Central memory CD8-positive, alpha-beta T cell (primary cell): Measurements from ENCODE around the gene FAM241B.

Experiments used
- ATAC-seq: fragments of 150-1000 bp; cut with Tn5 transposase; replicated peaks from 2 replicates; pipeline ENCODE4 v1.10.0; 2022; ENCODE audit warnings: mild to moderate bottlenecking, moderate FRiP score, moderate number of reproducible peaks; ENCODE audit not compliant: poor library complexity, severe bottlenecking; ENCODE audit errors: extremely low read depth
- DNase-seq, 2 donors: peaks; one replicate each; pipeline ENCODE4 v3.0.0; 2021; ENCODE audit warnings: low spot score in 2 of 2
- H3K27ac Mint-ChIP-seq: one replicate; pipeline ENCODE4 v1.8.0; 2022; ENCODE audit warnings: low read depth, mild to moderate bottlenecking, moderate library complexity, mixed read lengths
- H3K27me3 Mint-ChIP-seq: one replicate; pipeline ENCODE4 v1.8.0; 2022; ENCODE audit warnings: mixed read lengths
- H3K36me3 Mint-ChIP-seq: one replicate; pipeline ENCODE4 v1.8.0; 2022; ENCODE audit warnings: mild to moderate bottlenecking, moderate library complexity, mixed read lengths; ENCODE audit not compliant: insufficient read depth
- H3K4me1 Mint-ChIP-seq: one replicate; pipeline ENCODE4 v1.8.0; 2022; ENCODE audit warnings: mixed read lengths
- H3K4me3 Mint-ChIP-seq: one replicate; pipeline ENCODE4 v1.8.0; 2022; ENCODE audit warnings: mild to moderate bottlenecking, moderate library complexity, mixed read lengths
- H3K9me3 Mint-ChIP-seq: one replicate; pipeline ENCODE4 v1.8.0; 2022; ENCODE audit warnings: mixed read lengths

The FAM241B gene

DNA sequence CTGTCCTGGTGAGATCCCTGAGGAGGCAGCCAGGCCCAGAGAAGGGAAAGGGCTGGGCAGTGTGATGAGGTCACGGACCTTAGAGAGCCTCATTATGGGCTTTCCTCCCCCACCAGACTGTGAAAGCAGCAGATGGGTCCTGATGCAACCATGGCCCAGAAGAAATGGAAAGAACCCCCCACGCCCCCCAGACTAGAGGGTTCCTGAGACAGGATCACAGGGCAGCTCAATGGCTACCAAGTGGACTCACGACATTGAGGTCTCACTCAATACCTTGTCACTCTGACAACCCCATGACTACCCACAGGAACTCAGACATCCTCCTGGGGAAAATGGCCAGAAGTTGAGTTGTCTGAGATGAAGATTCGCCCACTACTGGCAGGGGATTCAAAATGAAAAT is 36.7 kb downstream of the FAM241B start:
- no peaks in the 10 kb centered on the region for H3K4me1 Mint-ChIP-seq
- peaks cover 68% of the 10 kb centered on the region for H3K27me3 Mint-ChIP-seq
- H3K27ac Mint-ChIP-seq: no peak overlapping the region
- no peak for ATAC-seq
- no peak for DNase-seq
- H3K4me3 Mint-ChIP-seq: no peak overlapping the region
- no peaks in the 10 kb centered on the region for H3K9me3 Mint-ChIP-seq
- H3K36me3 Mint-ChIP-seq: peaks cover 1% of the 10 kb centered on the region

GRCh38 chr10:69668721-69669120 is 38.7 kb downstream of the FAM241B start:
- Mint-ChIP-seq H3K9me3 (no peaks in the 10 kb centered on the region), H3K4me3 (no peak overlapping the region), H3K27ac (no peak overlapping the region), H3K4me1 (no peaks in the 10 kb centered on the region), H3K27me3 (peaks cover 68% of the 10 kb centered on the region), H3K36me3 (peaks cover 1% of the 10 kb centered on the region)
- ATAC-seq (no peak), DNase-seq (no peak)

GRCh38 chr10:69669409-69669808 is 39.4 kb downstream of the FAM241B start:
- Mint-ChIP-seq H3K27me3 (peaks cover 68% of the 10 kb centered on the region), H3K4me3 (no peak overlapping the region)

GRCh38 chr10:69673521-69673920 is 43.5 kb downstream of the FAM241B start:
- H3K27ac Mint-ChIP-seq: no peak overlapping the region
- H3K9me3 Mint-ChIP-seq: no peaks in the 10 kb centered on the region
- H3K36me3 Mint-ChIP-seq: peaks cover 3% of the 10 kb centered on the region
- DNase-seq (no peak), ATAC-seq (no peak)
- peaks cover 42% of the 10 kb centered on the region for H3K27me3 Mint-ChIP-seq
- no peaks in the 10 kb centered on the region for H3K4me1 Mint-ChIP-seq
- H3K4me3 Mint-ChIP-seq: no peak overlapping the region

More at GRCh38 chr10:69669409-69669808, 39.4 kb downstream of the FAM241B start:
- ATAC-seq (no peak), DNase-seq (no peak)
- Mint-ChIP-seq H3K27ac (no peak overlapping the region), H3K9me3 (no peaks in the 10 kb centered on the region), H3K36me3 (peaks cover 1% of the 10 kb centered on the region), H3K4me1 (no peaks in the 10 kb centered on the region)

DNA sequence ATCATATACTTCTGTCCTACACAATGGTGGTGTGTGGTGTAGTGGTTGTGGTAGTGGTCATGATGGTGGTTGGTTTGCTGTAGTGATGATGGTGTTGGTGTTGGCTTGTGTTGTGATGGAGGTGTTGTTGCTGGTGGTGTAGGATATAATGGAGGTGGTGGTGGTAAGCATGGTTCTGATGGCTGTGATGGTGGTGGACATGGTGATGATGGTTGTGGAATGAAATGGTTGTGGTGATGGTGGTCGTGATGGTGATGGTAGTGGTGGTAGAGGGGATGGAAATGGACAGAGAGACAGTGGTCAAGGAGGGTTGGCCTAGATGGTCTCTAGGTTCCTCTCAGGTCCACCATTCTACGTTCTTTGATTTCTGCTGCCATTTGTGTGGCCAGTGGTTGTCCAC is 44.7 kb downstream of the FAM241B start:
- Mint-ChIP-seq H3K27ac (no peak overlapping the region), H3K27me3 (peaks cover 39% of the 10 kb centered on the region), H3K4me1 (no peaks in the 10 kb centered on the region), H3K36me3 (peaks cover 2% of the 10 kb centered on the region), H3K9me3 (no peaks in the 10 kb centered on the region), H3K4me3 (no peak overlapping the region)
- DNase-seq (no peak), ATAC-seq (no peak)

DNA sequence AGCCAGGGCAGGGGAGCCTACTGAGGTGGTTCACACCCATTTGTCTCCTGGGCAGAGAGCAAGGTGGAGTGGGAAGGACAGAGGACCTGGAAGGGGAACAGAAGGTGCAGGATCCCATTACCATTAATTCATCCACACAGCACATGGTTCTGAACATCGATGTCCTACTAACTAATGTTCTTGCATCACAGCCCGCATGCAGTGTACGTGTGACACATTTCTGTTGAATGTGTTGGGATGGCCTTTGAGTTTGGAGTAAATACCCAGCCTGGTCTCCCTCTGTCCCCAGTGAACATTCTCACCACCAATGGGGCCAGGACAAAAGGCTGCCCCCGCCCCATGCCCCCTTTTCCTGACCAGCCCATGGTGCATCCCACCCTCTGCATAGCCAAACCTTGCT is 46.3 kb downstream of the FAM241B start:
- H3K4me1 Mint-ChIP-seq: no peaks in the 10 kb centered on the region
- no peak for DNase-seq
- H3K27ac Mint-ChIP-seq: no peak overlapping the region
- no peak for ATAC-seq
- H3K36me3 Mint-ChIP-seq: peaks cover 2% of the 10 kb centered on the region
- no peak overlapping the region for H3K4me3 Mint-ChIP-seq
- peaks cover 39% of the 10 kb centered on the region for H3K27me3 Mint-ChIP-seq
- no peaks in the 10 kb centered on the region for H3K9me3 Mint-ChIP-seq

DNA sequence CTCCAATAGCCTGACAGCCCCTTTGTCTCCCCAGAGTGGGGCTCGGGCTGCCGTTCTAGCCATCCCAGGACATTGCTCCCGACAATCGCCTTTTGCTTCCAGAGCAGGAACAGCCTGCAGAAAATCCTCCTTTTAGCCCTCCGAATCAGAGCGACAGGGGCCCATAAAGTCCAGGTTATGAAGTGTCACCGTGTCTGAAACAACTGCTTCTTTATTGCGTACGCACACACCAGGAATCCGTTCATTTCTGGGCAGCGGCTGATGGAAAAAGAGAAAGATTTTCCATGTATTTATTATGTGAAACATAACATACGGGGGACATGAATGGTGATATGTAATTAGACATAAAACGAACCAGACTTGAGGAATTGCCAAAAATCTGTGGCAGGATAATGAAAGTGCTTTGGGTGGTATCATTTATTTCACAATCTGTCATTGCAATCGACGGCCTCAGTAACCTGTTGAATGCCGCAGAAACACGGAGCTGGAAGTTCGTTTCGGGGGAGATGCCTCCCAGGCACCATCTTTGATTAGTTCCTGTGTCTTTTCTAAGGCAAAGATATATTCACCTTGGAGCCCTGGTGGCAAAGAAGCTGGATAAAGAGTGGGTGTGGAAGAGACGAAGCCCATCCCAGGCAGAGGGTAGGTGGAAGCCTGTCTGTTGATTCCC is 48.1 kb downstream of the FAM241B start:
- H3K9me3 Mint-ChIP-seq: no peaks in the 10 kb centered on the region
- H3K4me1 Mint-ChIP-seq: no peaks in the 10 kb centered on the region
- DNase-seq (no peak), ATAC-seq (no peak)
- H3K27ac Mint-ChIP-seq: no peak overlapping the region
- H3K27me3 Mint-ChIP-seq: peaks cover 55% of the 10 kb centered on the region
- no peak overlapping the region for H3K4me3 Mint-ChIP-seq
- peaks cover 2% of the 10 kb centered on the region for H3K36me3 Mint-ChIP-seq

GRCh38 chr10:69679736-69680135 is 49.7 kb downstream of the FAM241B start:
- no peak overlapping the region for H3K27ac Mint-ChIP-seq
- no peaks in the 10 kb centered on the region for H3K4me1 Mint-ChIP-seq
- ATAC-seq (no peak), DNase-seq (no peak)
- peaks cover 2% of the 10 kb centered on the region for H3K36me3 Mint-ChIP-seq
- H3K9me3 Mint-ChIP-seq: no peaks in the 10 kb centered on the region
- H3K4me3 Mint-ChIP-seq: no peak overlapping the region
- H3K27me3 Mint-ChIP-seq: peaks cover 60% of the 10 kb centered on the region

GRCh38 chr10:69680610-69681009 is 50.6 kb downstream of the FAM241B start:
- DNase-seq: no peak
- Mint-ChIP-seq H3K4me3 (no peak overlapping the region), H3K36me3 (peaks cover 2% of the 10 kb centered on the region), H3K9me3 (no peaks in the 10 kb centered on the region), H3K27ac (no peak overlapping the region), H3K27me3 (peaks cover 68% of the 10 kb centered on the region), H3K4me1 (no peaks in the 10 kb centered on the region)
- no peak for ATAC-seq

DNA sequence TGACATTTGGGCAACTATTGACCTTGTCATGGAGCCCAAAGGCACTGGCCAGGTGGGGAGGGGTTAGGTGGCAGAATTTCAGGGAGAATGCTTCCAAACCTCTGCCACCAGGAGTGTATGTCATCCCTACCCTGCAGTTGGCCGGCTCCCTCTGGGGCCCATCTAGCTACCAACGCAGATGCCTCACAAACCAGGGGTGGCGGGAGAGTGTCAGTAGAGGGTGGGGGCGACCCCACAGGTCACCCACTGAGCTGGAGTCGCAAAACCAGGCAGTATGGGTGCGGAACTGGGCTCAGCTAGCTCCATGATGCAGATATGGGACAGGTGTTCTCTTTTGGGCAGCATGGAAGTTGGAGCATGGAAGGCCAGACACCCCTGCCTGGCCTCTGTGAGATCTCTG is 51.4 kb downstream of the FAM241B start:
- H3K9me3 Mint-ChIP-seq: no peaks in the 10 kb centered on the region
- H3K36me3 Mint-ChIP-seq: peaks cover 2% of the 10 kb centered on the region
- no peak overlapping the region for H3K4me3 Mint-ChIP-seq
- DNase-seq (no peak), ATAC-seq (no peak)
- peaks cover 76% of the 10 kb centered on the region for H3K27me3 Mint-ChIP-seq
- no peaks in the 10 kb centered on the region for H3K4me1 Mint-ChIP-seq
- H3K27ac Mint-ChIP-seq: no peak overlapping the region

DNA sequence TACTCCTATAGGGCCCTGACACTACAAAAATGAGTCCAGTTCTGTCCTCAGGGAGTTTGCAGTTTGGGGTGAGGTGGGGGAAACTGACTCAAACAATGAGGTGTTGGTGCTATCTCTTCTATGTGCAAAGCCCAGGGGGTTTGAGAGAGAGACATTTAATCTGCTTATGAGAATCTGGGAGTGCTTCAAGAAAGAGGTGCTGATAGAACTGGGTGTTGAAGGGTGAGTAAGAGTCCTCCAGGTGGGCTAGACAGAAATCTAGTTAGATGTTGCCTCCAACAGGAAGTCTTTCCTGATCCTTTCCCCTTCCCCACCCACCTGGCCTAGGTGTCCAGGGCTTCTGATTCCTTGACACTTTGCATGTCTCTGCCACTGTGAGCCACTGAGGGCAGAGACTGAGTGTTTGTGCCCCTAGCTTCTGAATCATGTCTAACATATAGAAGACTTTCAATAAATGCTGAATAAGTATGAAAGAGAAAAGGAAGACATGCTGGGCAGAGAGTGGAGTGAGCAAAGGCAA is 53.0 kb downstream of the FAM241B start:
- Mint-ChIP-seq H3K27me3 (peaks cover 78% of the 10 kb centered on the region), H3K4me3 (no peak overlapping the region), H3K27ac (no peak overlapping the region), H3K4me1 (no peaks in the 10 kb centered on the region), H3K9me3 (no peaks in the 10 kb centered on the region), H3K36me3 (no peaks in the 10 kb centered on the region)
- ATAC-seq (no peak), DNase-seq (no peak)
